Right ventricle myocardium superior (tissue), 1 donor: ENCODE results near the gene PALD1. TPM values are rescaled to one million over a fixed set of nuclear protein-coding genes. Genes with fewer than 3 reads are reported as not detected.

Experiments used
- ATAC-seq: fragments of 200-7000 bp; cut with Tn5 transposase; one replicate; pipeline ENCODE4 v1.9.1; 2020; ENCODE audit warnings: mild to moderate bottlenecking; ENCODE audit not compliant: poor library complexity
- DNase-seq: peaks from one replicate; pipeline ENCODE4 v3.0.0-alpha.2; 2020
- intact Hi-C: fragments of 100-400 bp; cut with DNase I; formaldehyde crosslinking; loops from one replicate; pipeline ENCODE4 v1.11.2; 2022
- total RNA-seq: library from RNA; stranded (reverse); fragmentation: NEBNext Ultra II Directional; extraction: Animal tissue kit (Norgen Biotek cat#: 25700); gene quantifications from one replicate; pipeline ENCODE4 v1.2.1, GENCODE V29; 2021
- donor health status: DM: no; HTN: yes; CAD: no; lungs with severe emphysema.

PALD1 gene
- total RNA-seq, 1 donor from 2014 or later: 4.6 TPM

- DNase-seq: peak; percentile 41
- intact Hi-C loops: no loop called here
- ATAC-seq: peak; percentile 55
Observed at GRCh38 chr10:70523057-70523456, 44.5 kb downstream of the PALD1 start.

GRCh38 chr10:70523549-70523948 is 45.0 kb downstream of the PALD1 start:
- no peak for ATAC-seq
- intact Hi-C loops: no loop called here

GRCh38 chr10:70528314-70528713 is 49.7 kb downstream of the PALD1 start:
- intact Hi-C loops: no loop called here
- DNase-seq (peak; percentile 10), ATAC-seq (no peak)

More at GRCh38 chr10:70523549-70523948, 45.0 kb downstream of the PALD1 start:
- peak; percentile 15 for DNase-seq

DNA sequence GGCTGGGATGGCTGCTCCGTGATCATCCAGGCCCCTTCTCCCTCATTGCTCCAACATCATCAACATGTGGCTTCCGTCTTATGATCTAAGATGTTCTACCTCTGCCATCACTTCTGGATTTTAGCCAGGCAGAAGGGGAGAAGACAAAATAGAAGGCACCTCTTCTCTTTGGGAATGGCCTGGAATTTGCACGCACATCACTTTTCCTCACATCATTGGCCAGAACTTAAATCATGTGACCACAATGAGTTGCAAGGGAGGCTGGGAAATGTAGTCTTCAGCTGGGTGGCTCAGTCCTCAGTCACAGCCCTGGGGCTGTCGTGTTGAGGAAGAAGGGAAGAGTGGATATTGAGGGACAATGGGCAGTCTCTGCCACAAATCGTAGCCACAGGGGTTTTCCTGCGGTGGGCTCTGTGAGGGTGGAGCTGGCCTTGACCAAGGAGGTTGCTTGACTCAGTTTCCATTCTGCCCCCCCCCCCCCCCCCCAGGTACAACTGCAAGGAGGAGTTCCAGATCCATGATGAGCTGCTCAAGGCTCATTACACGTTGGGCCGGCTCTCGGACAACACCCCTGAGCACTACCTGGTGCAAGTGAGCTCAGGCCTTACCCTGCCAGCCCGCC is 50.3 kb downstream of the PALD1 start:
- peak; percentile 65 for ATAC-seq
- DNase-seq: peak; percentile 34
- intact Hi-C loops: no loop called here

DNA sequence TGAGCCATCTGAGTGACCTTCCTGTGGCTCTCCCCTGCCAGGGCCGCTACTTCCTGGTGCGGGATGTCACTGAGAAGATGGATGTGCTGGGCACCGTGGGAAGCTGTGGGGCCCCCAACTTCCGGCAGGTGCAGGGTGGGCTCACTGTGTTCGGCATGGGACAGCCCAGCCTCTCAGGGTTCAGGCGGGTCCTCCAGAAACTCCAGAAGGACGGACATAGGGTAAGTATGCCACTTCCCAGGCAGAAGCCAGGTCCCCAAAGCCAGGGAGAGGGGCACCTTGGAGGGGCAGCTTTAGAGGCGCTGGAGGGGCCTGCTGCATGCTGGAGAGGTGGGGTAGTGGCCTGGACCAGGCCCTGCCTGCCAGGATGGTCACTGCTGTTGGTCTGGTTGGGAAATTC is 51.3 kb downstream of the PALD1 start:
- ATAC-seq (no peak), DNase-seq (no peak)
- intact Hi-C loops: no loop called here

GRCh38 chr10:70530315-70530714 is 51.7 kb downstream of the PALD1 start:
- intact Hi-C loops: no loop called here
- DNase-seq (no peak), ATAC-seq (no peak)

- ATAC-seq (no peak), DNase-seq (no peak)
- intact Hi-C loops: no loop called here
Observed at GRCh38 chr10:70532554-70533188, 54.1 kb downstream of the PALD1 start.

DNA sequence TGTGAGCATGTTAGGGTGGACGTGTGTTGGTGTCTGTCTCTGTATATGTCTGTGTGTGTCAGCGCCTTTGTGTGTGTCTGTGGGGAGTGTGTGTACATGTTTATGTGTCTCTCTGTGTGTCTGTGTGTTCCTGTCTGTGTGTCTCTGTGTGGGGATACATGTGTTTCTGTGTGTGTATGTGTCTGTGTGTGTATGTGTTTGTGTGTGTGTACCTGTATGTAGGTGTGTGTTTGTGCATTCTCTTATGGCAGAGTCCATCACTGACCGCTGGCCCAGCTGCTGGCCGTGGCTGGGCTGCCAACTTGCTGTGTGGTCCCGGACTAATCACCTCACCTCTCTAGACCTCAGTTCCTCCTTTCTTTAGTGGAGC is 54.6 kb downstream of the PALD1 start:
- intact Hi-C loops: no loop called here
- ATAC-seq (no peak), DNase-seq (no peak)

GRCh38 chr10:70534281-70534680 is 55.7 kb downstream of the PALD1 start:
- ATAC-seq: no peak
- DNase-seq: no peak
- intact Hi-C loops: no loop called here

- no peak for DNase-seq
- intact Hi-C loops: no loop called here
- ATAC-seq: no peak
Observed at GRCh38 chr10:70535001-70535400, 56.4 kb downstream of the PALD1 start.

- no peak for DNase-seq
- no peak for ATAC-seq
- intact Hi-C loops: no loop called here
Observed at GRCh38 chr10:70535451-70535850, 56.9 kb downstream of the PALD1 start.

GRCh38 chr10:70536196-70536861 is 57.8 kb downstream of the PALD1 start:
- DNase-seq (peak; percentile 4), ATAC-seq (no peak)
- intact Hi-C loops: no loop called here

DNA sequence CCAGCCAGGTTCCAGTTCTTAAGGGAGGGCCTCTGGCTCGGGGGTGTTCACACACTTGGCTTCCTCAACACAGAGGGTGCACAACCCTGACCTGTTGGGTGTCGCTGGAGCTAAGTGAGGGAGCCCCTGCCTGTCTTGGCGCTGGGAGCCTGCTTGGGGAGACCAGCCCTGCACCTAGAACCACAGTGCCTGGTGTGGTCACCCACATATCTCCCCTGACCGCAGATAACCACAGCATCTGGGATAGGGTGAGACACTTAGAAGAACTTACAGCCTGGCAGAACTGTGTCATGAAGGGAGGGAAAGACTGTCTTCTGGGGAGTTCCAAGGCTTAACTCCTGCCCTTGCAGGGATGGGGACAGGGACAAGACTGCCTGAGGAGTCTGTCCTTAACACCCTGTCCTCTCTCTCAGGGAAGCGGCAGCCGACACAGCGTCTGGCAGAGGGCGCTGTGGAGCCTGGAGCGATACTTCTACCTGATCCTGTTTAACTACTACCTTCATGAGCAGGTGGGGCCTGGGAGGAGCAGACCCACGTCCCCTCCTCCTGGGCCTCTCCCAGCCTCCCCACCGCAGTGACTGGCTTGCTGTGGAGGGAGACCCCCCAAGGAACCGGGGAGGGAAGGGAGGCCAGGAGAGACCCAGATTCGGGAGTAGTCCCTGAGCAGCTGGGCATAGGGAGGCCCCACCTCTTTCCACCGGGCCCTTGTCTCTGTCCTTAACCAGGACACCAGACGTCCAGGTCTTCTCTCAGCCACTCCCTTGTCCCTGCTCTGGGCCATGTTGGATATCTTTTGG is 59.0 kb downstream of the PALD1 start:
- intact Hi-C loops: loop anchor here (2.0 kb wide), 1 partner anchor 75 kb away; no protein-coding TSS in a partner anchor
- ATAC-seq (no peak), DNase-seq (peak; percentile 41)

DNA sequence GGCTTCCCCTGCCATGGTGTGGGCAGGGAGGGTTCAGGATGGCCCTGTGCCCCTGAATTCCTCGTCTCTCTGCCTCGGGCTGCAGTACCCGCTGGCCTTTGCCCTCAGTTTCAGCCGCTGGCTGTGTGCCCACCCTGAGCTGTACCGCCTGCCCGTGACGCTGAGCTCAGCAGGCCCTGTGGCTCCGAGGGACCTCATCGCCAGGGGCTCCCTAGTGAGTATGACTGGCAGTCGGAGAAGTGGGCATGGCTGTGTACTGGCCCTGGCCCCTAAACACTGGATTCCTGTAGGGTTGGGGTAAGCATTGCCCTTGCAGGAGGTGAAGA is 59.6 kb downstream of the PALD1 start:
- no peak for ATAC-seq
- intact Hi-C loops: loop anchor here (2.0 kb wide), 1 partner anchor 75 kb away; no protein-coding TSS in a partner anchor
- peak; percentile 36 for DNase-seq

DNA sequence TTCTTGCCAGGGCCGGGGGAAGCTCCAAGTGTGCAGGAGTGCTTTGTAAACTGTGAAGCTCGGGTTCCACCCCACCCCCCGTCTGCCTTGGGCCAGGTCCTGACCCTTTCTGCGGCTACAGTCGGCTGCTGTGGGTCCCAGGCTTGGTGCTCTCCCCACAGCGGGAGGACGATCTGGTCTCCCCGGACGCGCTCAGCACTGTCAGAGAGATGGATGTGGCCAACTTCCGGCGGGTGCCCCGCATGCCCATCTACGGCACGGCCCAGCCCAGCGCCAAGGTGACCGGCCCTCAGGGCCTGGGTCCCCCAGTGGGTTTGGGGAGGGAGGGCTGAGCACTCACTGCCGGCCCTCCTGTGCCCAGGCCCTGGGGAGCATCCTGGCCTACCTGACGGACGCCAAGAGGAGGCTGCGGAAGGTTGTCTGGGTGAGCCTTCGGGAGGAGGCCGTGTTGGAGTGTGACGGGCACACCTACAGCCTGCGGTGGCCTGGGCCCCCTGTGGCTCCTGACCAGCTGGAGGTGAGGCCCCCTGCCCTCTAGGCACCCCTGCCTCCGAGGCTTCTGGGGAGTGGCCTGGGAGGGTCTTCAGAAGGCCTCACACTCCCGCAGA is 60.3 kb downstream of the PALD1 start:
- intact Hi-C loops: loop anchor here (2.0 kb wide), 1 partner anchor 76 kb away; no protein-coding TSS in a partner anchor
- peak; percentile 30 for DNase-seq
- ATAC-seq: no peak

DNA sequence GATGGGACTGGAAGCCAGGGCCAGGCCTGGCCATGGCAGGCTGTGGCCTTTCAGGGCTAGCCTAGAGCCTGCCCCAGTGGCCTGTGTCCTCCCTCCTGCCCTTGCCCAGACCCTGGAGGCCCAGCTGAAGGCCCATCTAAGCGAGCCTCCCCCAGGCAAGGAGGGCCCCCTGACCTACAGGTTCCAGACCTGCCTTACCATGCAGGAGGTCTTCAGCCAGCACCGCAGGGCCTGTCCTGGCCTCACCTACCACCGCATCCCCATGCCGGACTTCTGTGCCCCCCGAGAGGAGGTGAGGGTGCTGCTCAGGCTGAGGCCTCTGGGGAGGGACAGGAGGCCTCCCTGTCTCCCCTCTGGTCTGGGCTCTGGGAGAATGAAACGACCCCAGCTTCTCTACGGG is 60.9 kb downstream of the PALD1 start:
- ATAC-seq: no peak
- intact Hi-C loops: loop anchor here (2.0 kb wide), 1 partner anchor 77 kb away; no protein-coding TSS in a partner anchor
- peak; percentile 30 for DNase-seq

GRCh38 chr10:70540089-70540788 is 61.7 kb downstream of the PALD1 start:
- ATAC-seq (peak; percentile 61), DNase-seq (peak; percentile 54)
- intact Hi-C loops: no loop called here

DNA sequence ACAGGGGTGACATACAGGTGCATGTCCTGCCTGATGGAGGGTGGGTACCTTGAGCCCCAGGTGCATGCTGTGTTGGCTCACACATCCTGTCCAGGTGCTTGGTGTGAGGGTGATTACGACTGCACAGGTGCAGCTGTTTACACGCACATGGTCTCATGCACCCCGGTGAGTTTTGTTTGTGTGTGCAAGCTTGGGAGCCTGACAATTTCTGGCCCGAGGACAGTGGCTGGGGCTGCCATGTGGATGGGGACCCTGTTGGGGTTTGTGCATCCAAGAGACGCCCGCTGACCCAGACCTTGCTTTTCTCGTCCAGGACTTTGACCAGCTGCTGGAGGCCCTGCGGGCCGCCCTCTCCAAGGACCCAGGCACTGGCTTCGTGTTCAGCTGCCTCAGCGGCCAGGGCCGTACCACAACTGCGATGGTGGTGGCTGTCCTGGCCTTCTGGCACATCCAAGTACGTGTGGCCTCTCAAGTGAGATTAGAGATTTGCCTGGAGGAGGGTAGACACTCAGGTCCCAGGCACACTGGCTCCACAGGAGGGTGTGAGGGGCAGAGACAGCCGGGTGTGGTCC is 62.3 kb downstream of the PALD1 start:
- intact Hi-C loops: no loop called here
- ATAC-seq (no peak), DNase-seq (peak; percentile 17)
